Choroid plexus epithelial cell (primary cell): ENCODE data around the gene PMFBP1.
A peak's percentile ranks its signal among the peaks of the same experiment; 100 is the strongest.

Experiments
- DNase-seq: peaks from one replicate; pipeline ENCODE4 v3.0.0-alpha.2; 2010; ENCODE audit warnings: low read depth
- H3K4me3 ChIP-seq: 2 replicates; pipeline ENCODE4 v1.5.1; 2011; ENCODE audit warnings: low read depth, mild to moderate bottlenecking, control low read depth, low read length, moderate library complexity
- CTCF ChIP-seq: conservative IDR thresholded peaks from 2 replicates; pipeline ENCODE4 v1.5.1; 2011; ENCODE audit warnings: low read depth, mild to moderate bottlenecking, control low read depth, inconsistent platforms, low read length, moderate library complexity

The PMFBP1 gene

DNA sequence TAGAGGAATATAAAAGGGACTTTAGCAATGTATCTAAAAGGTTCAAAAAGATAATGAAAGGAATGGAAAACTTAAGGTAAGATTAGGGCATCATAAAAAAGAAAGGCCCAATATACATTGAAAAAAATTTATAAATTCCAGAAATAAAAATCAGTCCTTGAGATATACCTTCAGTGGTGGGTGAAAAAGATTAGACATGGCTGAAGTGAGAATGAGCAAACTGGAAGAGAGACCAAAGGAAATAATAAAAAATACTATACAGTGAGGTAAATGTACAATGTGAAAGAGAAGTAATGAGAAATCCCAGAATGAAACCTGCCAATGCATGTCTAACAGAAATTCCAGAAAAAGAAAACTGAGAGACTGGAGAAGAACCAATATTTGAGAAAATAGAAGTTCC is 42.9 kb upstream of the PMFBP1 start:
- no peak overlapping the region for H3K4me3 ChIP-seq
- DNase-seq = no peak
- no peak for TF ChIP-seq CTCF

DNA sequence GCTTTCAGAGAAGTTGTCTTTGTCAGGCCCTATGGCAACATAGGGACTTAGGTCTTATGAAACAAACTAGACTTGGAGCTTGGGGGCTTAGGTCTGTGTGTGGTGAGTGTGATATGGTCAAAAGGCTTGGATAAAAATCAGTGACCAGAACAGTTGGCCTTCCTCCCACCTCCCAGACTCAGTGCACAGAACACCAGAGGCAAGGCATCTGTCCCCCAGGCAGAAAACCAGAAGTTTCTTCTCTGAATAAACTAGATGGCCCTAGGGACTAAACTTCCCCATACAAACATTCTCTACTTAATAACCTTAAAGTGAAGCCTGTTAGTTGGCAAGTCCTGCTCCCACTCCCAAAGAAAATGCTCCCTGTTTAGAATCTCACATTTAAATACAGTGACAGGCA is 39.2 kb upstream of the PMFBP1 start:
- no peak for DNase-seq
- H3K4me3 ChIP-seq = no peak overlapping the region
- no peak for TF ChIP-seq CTCF

DNA sequence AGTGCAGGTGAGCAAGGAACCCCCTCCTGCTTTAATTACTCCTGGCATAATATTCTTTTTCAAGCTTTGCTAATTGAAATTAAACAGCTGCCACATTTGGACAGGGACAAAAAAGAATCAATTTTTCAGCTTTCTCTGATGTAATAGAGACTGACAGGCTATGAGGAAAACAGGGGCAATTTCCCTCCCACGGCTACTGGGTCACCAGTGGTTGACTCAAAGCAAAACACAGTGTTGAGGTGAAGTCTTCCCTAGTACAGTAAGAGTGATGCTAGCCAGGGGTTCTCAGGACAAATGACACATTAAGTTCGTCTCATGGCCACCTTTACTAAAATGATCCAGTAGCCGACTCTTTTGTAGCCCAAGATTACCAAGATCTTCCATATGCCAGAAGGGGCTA is 38.6 kb upstream of the PMFBP1 start:
- H3K4me3 ChIP-seq = no peak overlapping the region
- TF ChIP-seq CTCF = no peak
- no peak for DNase-seq

DNA sequence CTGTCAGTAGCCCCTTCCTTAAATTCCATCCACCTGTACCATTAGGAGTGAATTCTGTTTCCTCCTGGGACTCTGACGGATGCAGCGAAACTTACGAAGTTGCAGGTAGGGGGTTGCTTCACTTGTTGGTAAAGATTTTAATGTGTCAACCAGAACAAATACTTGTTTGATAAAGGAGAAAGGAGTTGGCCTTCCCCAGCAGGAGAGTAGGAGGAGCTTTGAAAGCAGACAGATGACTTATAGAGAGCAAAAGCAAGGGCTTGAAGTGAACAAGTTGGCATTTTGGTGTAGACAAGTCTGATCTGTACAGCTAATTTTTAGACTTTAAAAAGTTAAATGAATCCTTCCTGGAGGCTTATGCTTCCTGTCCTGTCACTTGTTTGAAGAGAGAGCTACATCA is 38.1 kb upstream of the PMFBP1 start:
- TF ChIP-seq CTCF = no peak
- H3K4me3 ChIP-seq = no peak overlapping the region
- no peak for DNase-seq

DNA sequence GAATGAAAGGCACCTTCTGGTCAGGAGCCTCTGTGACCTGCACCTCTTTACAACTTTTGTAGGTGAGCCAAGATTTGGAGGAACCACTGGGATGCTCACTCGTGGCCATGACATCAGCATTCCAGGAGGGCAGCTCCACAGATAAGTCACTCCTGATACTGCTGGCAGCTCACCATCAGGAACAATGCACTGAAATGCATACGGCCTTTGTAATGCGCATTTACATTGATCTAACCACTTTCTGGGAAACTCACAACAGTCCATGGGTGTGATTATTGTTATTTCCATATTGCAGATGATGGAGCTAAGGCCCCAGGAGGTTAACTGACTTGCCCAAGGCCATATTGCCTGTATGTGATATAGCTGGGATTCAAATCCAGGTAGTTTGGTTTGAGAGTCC is 34.3 kb upstream of the PMFBP1 start:
- TF ChIP-seq CTCF = no peak
- no peak overlapping the region for H3K4me3 ChIP-seq
- no peak for DNase-seq

DNA sequence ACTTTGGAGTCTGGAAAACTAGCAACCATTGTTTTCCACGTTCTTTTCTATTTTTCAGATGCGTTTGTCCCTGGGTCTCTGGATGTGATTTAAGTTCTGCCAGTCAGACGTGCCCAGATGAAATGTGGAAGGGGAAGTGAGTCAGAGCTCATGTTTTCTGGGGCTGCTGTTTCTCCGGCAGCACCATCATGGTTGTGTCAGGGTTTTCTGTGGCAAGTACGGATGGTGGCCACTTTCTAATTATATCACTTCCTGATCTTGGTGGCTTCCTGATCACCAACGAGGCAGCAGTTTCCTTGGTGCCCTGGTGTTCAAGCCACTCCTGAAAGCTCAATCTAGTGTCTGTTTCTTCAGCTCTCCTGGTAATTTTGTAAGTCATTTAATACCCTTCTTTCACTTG is 31.4 kb upstream of the PMFBP1 start:
- H3K4me3 ChIP-seq = no peak overlapping the region
- TF ChIP-seq CTCF = no peak
- peak; percentile 47 for DNase-seq

DNA sequence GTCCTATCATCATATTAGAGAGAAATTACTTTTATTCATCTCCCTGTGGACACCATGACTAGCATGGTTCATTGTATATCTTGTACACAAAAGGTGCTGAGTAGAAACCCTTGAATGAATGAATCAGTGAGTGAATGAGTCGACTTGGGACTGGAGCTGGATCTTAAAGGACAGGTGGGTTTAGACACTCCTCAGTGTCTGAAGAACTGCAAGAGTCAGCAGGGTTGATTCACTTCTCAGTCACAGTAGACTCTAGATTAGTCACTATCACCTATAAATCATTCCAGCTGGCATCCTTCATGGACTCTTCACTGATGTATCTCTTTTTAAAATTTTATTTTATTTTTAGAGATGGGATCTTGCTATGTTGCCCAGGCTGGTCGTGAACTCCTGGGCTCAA is 30.1 kb upstream of the PMFBP1 start:
- no peak for DNase-seq
- TF ChIP-seq CTCF = no peak
- H3K4me3 ChIP-seq = no peak overlapping the region
